ENCODE results near the gene SDS.

The SDS gene

DNA sequence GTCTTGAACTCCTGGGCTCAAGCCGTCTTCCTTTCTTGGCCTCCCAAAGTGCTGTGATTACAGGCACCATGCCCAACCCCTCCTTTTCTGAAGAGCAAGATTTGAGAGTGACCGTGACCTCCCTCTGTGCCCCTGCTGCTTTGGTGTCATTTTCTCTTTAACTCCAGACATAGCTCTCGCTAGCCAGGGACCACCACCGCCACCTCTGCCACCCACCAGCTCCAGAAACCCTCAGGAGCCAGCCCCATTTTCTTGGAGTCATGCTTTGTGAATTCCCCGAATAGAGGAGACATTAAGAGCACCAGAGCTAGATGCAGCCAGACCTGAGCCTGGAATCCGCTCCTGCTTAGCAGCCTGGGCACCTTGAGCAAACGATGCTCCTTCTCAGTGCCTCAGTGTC, 36.6 kb upstream of the SDS start:
- no peak for DNase-seq
- H2AFZ ChIP-seq (ENCODE audit: low read length) = no peak overlapping the region
- H3K4me3 ChIP-seq (ENCODE audit: low read length) = no peak overlapping the region
- H3K79me2 ChIP-seq (ENCODE audit: low read length) = no peaks in the 10 kb centered on the region
- H3K9ac ChIP-seq (ENCODE audit: low read length) = no peak overlapping the region
- H3K9me2 ChIP-seq (replicated peaks; ENCODE audit: insufficient read depth, low read length) = no peaks in the 10 kb centered on the region
- no peaks in the 10 kb centered on the region for H3F3A ChIP-seq (ENCODE audit: insufficient read depth, low read length)
- no peaks in the 10 kb centered on the region for H3K9me3 ChIP-seq (replicated peaks; ENCODE audit: insufficient read depth, low read length)
- no peak overlapping the region for H3K4me2 ChIP-seq (ENCODE audit: low read depth, low read length)
- H3K36me3 ChIP-seq (replicated peaks; ENCODE audit: insufficient read depth, low read length) = no peaks in the 10 kb centered on the region
- TF ChIP-seq EZH2phosphoT487 (IDR thresholded peaks at IDR 0.05; ENCODE audit: low read length) = no peak
- TF ChIP-seq, protein P1, sequence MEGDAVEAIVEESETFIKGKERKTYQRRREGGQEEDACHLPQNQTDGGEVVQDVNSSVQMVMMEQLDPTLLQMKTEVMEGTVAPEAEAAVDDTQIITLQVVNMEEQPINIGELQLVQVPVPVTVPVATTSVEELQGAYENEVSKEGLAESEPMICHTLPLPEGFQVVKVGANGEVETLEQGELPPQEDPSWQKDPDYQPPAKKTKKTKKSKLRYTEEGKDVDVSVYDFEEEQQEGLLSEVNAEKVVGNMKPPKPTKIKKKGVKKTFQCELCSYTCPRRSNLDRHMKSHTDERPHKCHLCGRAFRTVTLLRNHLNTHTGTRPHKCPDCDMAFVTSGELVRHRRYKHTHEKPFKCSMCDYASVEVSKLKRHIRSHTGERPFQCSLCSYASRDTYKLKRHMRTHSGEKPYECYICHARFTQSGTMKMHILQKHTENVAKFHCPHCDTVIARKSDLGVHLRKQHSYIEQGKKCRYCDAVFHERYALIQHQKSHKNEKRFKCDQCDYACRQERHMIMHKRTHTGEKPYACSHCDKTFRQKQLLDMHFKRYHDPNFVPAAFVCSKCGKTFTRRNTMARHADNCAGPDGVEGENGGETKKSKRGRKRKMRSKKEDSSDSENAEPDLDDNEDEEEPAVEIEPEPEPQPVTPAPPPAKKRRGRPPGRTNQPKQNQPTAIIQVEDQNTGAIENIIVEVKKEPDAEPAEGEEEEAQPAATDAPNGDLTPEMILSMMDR (IDR thresholded peaks at IDR 0.05; ENCODE audit: low read length) = no peak
- TF ChIP-seq EZH2 (optimal IDR thresholded peaks at IDR 0.05; ENCODE audit: low read depth, low read length) = no peak
- H3K4me1 ChIP-seq (ENCODE audit: low read length) = no peaks in the 10 kb centered on the region
- no peaks in the 10 kb centered on the region for H4K20me1 ChIP-seq (ENCODE audit: insufficient read depth, low read length)
- no peaks in the 10 kb centered on the region; the same call in 1 of the 2 replicates for H3K27me3 ChIP-seq (replicated peaks; ENCODE audit: insufficient read depth, low read length)
- H3K27ac ChIP-seq (ENCODE audit: low read length) = no peak overlapping the region

DNA sequence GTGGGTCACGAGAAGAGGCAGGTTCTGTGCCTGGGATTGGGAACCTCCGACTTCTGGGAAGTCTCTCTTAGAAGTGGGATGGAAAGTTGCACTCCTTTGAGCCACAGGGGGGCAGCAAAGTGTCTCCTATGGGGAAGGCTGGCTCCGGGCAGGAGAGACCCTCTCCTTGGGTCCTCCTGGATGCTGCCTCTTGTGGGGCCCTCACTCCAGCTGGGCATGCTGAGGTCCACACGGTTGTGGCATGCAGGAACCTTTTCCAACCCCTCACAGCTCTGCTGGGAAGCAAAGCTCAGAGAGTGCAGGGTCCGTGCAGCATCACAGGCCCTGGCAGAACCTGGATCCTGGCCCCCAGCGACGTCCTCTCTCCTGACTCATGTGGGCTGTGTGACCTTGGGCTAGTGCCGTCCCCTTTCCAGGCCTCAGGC, 35.9 kb upstream of the SDS start:
- H2AFZ ChIP-seq (ENCODE audit: low read length) = no peak overlapping the region
- H3K9me2 ChIP-seq (replicated peaks; ENCODE audit: insufficient read depth, low read length) = no peaks in the 10 kb centered on the region
- H3K4me1 ChIP-seq (ENCODE audit: low read length) = no peaks in the 10 kb centered on the region
- no peaks in the 10 kb centered on the region for H3F3A ChIP-seq (ENCODE audit: insufficient read depth, low read length)
- H3K4me3 ChIP-seq (ENCODE audit: low read length) = no peak overlapping the region
- H3K36me3 ChIP-seq (replicated peaks; ENCODE audit: insufficient read depth, low read length) = no peaks in the 10 kb centered on the region
- H3K27ac ChIP-seq (ENCODE audit: low read length) = no peak overlapping the region
- no peaks in the 10 kb centered on the region for H3K9me3 ChIP-seq (replicated peaks; ENCODE audit: insufficient read depth, low read length)
- H3K79me2 ChIP-seq (ENCODE audit: low read length) = no peaks in the 10 kb centered on the region
- H4K20me1 ChIP-seq (ENCODE audit: insufficient read depth, low read length) = no peaks in the 10 kb centered on the region
- no peaks in the 10 kb centered on the region; the same call in 1 of the 2 replicates for H3K27me3 ChIP-seq (replicated peaks; ENCODE audit: insufficient read depth, low read length)
- no peak overlapping the region for H3K4me2 ChIP-seq (ENCODE audit: low read depth, low read length)
- no peak for DNase-seq
- H3K9ac ChIP-seq (ENCODE audit: low read length) = no peak overlapping the region
- no peak for TF ChIP-seq EZH2 (optimal IDR thresholded peaks at IDR 0.05; ENCODE audit: low read depth, low read length)
- TF ChIP-seq, protein P1 (IDR thresholded peaks at IDR 0.05; ENCODE audit: low read length) = peak; percentile 51

DNA sequence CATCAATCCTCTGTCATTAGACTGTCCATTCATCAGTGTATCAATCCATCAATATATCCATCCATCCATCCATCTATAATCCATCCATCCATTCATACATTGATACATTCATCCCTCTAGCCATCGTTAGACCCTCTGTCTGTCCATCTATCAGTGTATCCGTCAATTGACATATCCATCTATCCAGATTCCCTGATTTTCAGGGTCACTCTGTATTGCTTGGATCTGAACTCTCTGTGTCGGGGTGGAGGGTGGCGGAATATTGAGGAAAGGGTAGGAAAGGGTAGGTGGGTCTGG, 35.6 kb upstream of the SDS start:
- Histone ChIP-seq H3K9me2 (replicated peaks; ENCODE audit: insufficient read depth, low read length) (no peaks in the 10 kb centered on the region), H3K4me1 (ENCODE audit: low read length) (no peaks in the 10 kb centered on the region), H3F3A (ENCODE audit: insufficient read depth, low read length) (no peaks in the 10 kb centered on the region), H3K36me3 (replicated peaks; ENCODE audit: insufficient read depth, low read length) (no peaks in the 10 kb centered on the region), H4K20me1 (ENCODE audit: insufficient read depth, low read length) (no peaks in the 10 kb centered on the region), H3K27ac (ENCODE audit: low read length) (no peak overlapping the region), H3K27me3 (replicated peaks; ENCODE audit: insufficient read depth, low read length) (no peaks in the 10 kb centered on the region; the same call in 1 of the 2 replicates), H3K9me3 (replicated peaks; ENCODE audit: insufficient read depth, low read length) (no peaks in the 10 kb centered on the region), H3K79me2 (ENCODE audit: low read length) (no peaks in the 10 kb centered on the region), H2AFZ (ENCODE audit: low read length) (no peak overlapping the region), H3K4me2 (ENCODE audit: low read depth, low read length) (no peak overlapping the region), H3K9ac (ENCODE audit: low read length) (no peak overlapping the region), H3K4me3 (ENCODE audit: low read length) (no peak overlapping the region)
- no peak for TF ChIP-seq EZH2 (optimal IDR thresholded peaks at IDR 0.05; ENCODE audit: low read depth, low read length)
- TF ChIP-seq, protein P1 (IDR thresholded peaks at IDR 0.05; ENCODE audit: low read length) = no peak
- TF ChIP-seq EZH2phosphoT487 (IDR thresholded peaks at IDR 0.05; ENCODE audit: low read length) = no peak
- no peak for DNase-seq

Measured in MM.1S (cell line).